ENCODE results near the gene FAIM.

DNA sequence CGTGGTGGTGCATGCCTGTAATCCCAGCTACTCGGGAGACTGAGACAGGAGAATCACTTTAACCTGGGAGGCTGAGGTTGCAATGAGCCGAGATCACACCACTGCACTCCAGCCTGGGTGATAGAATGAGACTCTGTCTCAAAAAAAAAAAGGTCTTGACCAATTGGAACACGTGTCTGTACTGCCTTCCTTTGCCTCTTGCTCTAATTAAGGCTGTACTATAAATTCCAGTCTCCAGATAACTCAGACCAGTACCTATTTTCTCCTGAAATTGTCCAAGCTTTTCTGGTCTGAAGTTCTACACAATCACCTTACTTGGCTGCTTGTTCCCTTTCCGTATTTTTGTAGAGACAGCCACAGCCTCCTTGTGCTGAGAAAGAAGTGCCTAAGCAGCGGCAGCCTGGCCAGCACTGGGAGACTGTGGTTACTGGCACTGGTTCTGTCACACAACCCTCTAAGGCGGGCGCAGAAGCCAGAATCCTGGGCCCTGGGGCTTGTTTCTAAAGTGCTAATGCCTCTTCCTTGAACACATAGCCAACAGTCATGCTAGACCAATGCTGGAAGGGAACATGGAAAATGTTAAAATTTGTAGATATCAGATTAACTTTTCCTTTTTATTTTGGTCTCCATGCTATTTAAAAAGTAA, 8.3 kb upstream of the FAIM start:
- TF ChIP-seq, protein P1, sequence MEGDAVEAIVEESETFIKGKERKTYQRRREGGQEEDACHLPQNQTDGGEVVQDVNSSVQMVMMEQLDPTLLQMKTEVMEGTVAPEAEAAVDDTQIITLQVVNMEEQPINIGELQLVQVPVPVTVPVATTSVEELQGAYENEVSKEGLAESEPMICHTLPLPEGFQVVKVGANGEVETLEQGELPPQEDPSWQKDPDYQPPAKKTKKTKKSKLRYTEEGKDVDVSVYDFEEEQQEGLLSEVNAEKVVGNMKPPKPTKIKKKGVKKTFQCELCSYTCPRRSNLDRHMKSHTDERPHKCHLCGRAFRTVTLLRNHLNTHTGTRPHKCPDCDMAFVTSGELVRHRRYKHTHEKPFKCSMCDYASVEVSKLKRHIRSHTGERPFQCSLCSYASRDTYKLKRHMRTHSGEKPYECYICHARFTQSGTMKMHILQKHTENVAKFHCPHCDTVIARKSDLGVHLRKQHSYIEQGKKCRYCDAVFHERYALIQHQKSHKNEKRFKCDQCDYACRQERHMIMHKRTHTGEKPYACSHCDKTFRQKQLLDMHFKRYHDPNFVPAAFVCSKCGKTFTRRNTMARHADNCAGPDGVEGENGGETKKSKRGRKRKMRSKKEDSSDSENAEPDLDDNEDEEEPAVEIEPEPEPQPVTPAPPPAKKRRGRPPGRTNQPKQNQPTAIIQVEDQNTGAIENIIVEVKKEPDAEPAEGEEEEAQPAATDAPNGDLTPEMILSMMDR (IDR thresholded peaks at IDR 0.05; ENCODE audit: low read length), result no peak
- TF ChIP-seq EZH2 (optimal IDR thresholded peaks at IDR 0.05; ENCODE audit: low read depth, low read length), result no peak

Data from MM.1S (cell line).